GM12864 (cell line): Measurements from ENCODE around the gene SUV39H1.

ENCODE experiments used
- DNase-seq: peaks from one replicate; pipeline ENCODE4 v3.0.0-alpha.2; 2011; ENCODE audit warnings: low read depth
- H3K4me3 ChIP-seq: 2 replicates; pipeline ENCODE4 v1.5.1; 2011; ENCODE audit warnings: mild to moderate bottlenecking, low read depth, low read length, control low read depth
- CTCF ChIP-seq: IDR thresholded peaks from 2 replicates; pipeline ENCODE4 v1.5.1; 2011; ENCODE audit warnings: low read depth, mild to moderate bottlenecking, moderate library complexity, low read length, control low read depth, inconsistent platforms; ENCODE audit errors: missing control alignments

Gene SUV39H1

GRCh38 chrX:48700951-48701653 lies 4.6 kb downstream of the SUV39H1 start:
- no peak for DNase-seq
- no peak overlapping the region for H3K4me3 ChIP-seq
- no peak for TF ChIP-seq CTCF

- TF ChIP-seq CTCF = no peak
- DNase-seq = no peak
- H3K4me3 ChIP-seq = no peak overlapping the region
Measured at GRCh38 chrX:48702032-48702431, 5.5 kb downstream of the SUV39H1 start.

- DNase-seq = no peak
- TF ChIP-seq CTCF = no peak
- H3K4me3 ChIP-seq = no peak overlapping the region
Measured at GRCh38 chrX:48702716-48703115, 6.2 kb downstream of the SUV39H1 start.

- DNase-seq = no peak
- TF ChIP-seq CTCF = no peak
- no peak overlapping the region for H3K4me3 ChIP-seq
Measured at GRCh38 chrX:48703228-48703627, 6.7 kb downstream of the SUV39H1 start.

- TF ChIP-seq CTCF = no peak
- no peak for DNase-seq
- H3K4me3 ChIP-seq = no peak overlapping the region
Measured at GRCh38 chrX:48703642-48704481, 7.3 kb downstream of the SUV39H1 start.

- DNase-seq = no peak
- TF ChIP-seq CTCF = no peak
- no peak overlapping the region for H3K4me3 ChIP-seq
Measured at GRCh38 chrX:48705871-48706270, 9.3 kb downstream of the SUV39H1 start.

GRCh38 chrX:48709522-48710112 lies 13.1 kb downstream of the SUV39H1 start:
- H3K4me3 ChIP-seq = no peak overlapping the region
- no peak for TF ChIP-seq CTCF
- no peak for DNase-seq
